ENCODE data around the gene AGAP3.

The AGAP3 gene

DNA sequence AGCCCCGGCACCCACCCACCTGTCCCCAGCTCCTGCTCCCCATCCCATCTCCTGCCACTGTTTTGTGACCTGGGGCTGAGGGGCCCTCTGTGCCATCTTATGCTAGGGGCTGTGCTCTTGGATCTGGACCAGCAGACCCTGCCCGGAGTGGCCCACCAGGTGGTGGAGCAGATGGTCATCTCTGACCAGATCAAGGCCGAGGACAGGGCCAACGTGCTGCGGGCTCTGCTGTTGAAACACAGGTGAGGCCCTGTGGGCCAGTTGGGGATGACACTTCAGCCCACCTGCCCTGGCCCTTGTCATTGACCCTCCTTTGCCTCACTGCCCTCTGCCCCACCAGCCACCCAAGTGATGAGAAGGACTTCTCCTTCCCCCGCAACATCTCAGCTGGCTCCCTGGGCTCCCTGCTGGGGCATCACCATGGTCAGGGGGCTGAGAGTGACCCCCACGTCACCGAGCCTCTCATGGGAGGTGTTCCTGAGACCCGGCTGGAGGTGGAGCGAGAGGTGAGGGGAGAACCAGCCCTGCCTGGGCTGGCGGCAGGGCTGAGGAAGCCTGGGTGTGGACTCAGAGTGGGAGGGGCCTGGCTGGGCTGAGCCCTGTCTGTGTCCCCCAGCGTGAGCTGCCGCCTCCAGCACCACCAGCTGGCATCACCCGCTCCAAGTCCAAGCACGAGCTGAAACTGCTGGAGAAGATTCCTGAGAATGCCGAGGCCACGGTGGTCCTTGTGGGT lies 16.3 kb upstream of the AGAP3 start:
- DNase-seq (ENCODE audit: low read depth): no peak
- TF ChIP-seq MYC (IDR thresholded peaks at IDR 0.05; ENCODE audit: low read depth, low read length): no peak
- TF ChIP-seq, protein P1, sequence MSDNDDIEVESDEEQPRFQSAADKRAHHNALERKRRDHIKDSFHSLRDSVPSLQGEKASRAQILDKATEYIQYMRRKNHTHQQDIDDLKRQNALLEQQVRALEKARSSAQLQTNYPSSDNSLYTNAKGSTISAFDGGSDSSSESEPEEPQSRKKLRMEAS (IDR thresholded peaks at IDR 0.05; ENCODE audit: low read depth, low read length): no peak
- TF ChIP-seq, protein P2, sequence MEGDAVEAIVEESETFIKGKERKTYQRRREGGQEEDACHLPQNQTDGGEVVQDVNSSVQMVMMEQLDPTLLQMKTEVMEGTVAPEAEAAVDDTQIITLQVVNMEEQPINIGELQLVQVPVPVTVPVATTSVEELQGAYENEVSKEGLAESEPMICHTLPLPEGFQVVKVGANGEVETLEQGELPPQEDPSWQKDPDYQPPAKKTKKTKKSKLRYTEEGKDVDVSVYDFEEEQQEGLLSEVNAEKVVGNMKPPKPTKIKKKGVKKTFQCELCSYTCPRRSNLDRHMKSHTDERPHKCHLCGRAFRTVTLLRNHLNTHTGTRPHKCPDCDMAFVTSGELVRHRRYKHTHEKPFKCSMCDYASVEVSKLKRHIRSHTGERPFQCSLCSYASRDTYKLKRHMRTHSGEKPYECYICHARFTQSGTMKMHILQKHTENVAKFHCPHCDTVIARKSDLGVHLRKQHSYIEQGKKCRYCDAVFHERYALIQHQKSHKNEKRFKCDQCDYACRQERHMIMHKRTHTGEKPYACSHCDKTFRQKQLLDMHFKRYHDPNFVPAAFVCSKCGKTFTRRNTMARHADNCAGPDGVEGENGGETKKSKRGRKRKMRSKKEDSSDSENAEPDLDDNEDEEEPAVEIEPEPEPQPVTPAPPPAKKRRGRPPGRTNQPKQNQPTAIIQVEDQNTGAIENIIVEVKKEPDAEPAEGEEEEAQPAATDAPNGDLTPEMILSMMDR (IDR thresholded peaks at IDR 0.05; ENCODE audit: low read depth, low read length): no peak
- TF ChIP-seq POLR2A (IDR thresholded peaks at IDR 0.05; ENCODE audit: extremely low read depth, insufficient read length): no peak
- H3K4me3 ChIP-seq (ENCODE audit: low read depth, low read length): no peak overlapping the region

DNA sequence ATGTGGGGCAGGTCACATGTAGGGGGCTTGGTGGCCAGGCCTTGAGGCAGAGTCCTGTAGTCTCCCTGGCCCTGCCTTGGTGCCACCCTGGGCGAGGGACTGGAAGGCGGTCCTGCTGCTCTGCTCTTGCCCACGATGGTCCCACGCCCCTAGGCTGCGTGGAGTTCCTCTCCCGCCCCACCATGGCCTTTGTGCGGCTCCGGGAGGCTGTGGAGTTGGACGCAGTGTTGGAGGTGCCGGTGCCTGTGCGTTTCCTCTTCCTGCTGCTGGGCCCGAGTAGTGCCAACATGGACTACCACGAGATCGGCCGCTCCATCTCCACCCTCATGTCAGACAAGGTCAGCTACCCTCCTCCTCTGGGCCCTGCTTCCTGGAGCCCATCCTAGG lies 15.7 kb upstream of the AGAP3 start:
- no peak for DNase-seq (ENCODE audit: low read depth)
- H3K4me3 ChIP-seq (ENCODE audit: low read depth, low read length): no peak overlapping the region
- TF ChIP-seq MYC (IDR thresholded peaks at IDR 0.05; ENCODE audit: low read depth, low read length) (no peak), POLR2A (IDR thresholded peaks at IDR 0.05; ENCODE audit: extremely low read depth, insufficient read length) (no peak)
- TF ChIP-seq, protein P1 (IDR thresholded peaks at IDR 0.05; ENCODE audit: low read depth, low read length): no peak

DNA sequence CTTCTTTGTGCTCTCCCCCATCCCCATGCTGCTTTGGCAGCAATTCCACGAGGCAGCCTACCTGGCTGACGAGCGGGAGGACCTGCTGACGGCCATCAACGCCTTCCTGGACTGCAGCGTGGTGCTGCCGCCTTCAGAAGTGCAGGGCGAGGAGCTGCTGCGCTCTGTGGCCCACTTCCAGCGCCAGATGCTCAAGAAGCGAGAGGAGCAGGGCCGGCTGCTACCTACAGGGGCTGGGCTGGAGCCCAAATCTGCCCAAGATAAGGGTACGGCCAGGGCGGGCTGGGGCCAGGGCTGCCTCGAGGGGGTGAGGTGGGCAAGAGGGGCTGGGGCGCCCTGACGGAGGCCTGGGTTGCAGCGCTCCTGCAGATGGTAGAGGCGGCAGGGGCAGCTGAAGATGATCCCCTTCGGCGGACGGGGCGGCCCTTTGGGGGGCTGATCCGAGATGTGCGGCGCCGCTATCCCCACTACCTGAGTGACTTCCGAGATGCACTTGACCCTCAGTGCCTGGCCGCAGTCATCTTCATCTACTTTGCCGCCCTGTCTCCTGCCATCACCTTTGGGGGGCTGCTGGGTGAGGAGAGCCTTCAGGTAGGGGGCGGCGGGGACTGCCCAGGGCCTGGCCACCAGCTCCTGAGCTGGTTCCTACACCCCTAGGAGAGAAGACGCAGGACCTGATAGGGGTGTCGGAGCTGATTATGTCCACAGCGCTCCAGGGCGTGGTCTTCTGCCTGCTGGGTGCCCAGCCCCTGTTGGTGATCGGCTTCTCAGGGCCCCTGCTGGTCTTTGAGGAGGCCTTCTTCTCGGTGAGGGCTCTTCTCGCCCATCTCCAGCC lies 15.0 kb upstream of the AGAP3 start:
- no peak for DNase-seq (ENCODE audit: low read depth)
- no peak overlapping the region for H3K4me3 ChIP-seq (ENCODE audit: low read depth, low read length)
- TF ChIP-seq, protein P1 (IDR thresholded peaks at IDR 0.05; ENCODE audit: low read depth, low read length): no peak
- TF ChIP-seq POLR2A (IDR thresholded peaks at IDR 0.05; ENCODE audit: extremely low read depth, insufficient read length) (no peak), MYC (IDR thresholded peaks at IDR 0.05; ENCODE audit: low read depth, low read length) (no peak)
- TF ChIP-seq, protein P2 (IDR thresholded peaks at IDR 0.05; ENCODE audit: low read depth, low read length): no peak

DNA sequence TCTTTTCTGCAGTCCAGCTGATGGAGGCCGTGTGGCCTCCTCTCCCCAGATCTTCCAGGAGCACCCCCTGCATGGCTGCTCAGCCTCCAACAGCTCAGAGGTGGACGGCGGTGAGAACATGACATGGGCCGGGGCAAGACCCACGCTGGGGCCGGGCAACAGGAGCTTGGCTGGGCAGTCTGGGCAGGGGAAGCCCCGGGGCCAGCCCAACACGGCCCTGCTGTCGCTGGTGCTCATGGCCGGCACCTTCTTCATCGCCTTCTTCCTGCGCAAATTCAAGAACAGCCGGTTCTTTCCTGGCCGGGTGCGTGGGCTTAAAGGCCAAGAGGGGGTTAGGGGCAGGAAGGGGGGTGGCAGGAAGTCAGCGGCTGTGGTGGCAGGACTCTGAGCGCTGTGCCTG lies 12.3 kb upstream of the AGAP3 start:
- H3K4me3 ChIP-seq (ENCODE audit: low read depth, low read length): no peak overlapping the region
- TF ChIP-seq, protein P2 (IDR thresholded peaks at IDR 0.05; ENCODE audit: low read depth, low read length): no peak
- TF ChIP-seq, protein P1 (IDR thresholded peaks at IDR 0.05; ENCODE audit: low read depth, low read length): no peak
- no peak for TF ChIP-seq MYC (IDR thresholded peaks at IDR 0.05; ENCODE audit: low read depth, low read length)
- no peak for TF ChIP-seq POLR2A (IDR thresholded peaks at IDR 0.05; ENCODE audit: extremely low read depth, insufficient read length)
- DNase-seq (ENCODE audit: low read depth): no peak

DNA sequence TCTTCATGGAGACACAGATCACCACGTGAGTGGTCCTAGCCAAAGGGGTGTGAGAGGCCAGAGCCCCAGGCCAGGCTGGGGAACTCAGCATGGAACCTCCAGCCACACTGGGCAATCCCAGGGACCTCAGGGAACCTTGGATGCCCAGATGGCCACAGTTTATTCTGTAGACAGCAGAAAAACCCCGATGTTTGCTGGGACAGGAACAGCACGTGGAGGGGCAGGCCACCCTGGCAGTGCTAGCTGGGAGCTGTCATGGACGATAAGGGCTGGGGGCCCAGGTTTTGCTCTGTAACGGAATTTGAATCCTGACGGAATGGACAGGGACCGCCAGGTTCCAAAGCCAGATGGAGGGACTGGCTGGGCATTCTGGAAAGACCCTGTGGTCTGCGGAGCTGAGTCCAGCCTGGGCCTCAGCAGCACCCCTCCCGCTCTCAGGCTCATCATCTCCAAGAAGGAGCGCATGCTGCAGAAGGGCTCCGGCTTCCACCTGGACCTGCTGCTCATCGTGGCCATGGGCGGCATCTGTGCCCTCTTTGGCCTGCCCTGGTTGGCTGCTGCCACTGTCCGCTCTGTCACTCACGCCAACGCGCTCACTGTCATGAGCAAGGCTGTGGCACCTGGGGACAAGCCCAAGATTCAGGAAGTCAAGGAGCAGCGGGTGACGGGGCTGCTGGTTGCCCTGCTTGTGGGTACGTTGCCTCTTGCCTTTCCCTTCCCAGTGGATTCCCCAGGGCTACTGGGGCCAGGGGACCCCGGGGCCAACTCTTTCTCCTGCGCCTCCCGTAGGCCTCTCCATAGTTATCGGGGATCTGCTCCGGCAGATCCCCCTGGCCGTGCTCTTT lies 11.2 kb upstream of the AGAP3 start:
- TF ChIP-seq, protein P2 (IDR thresholded peaks at IDR 0.05; ENCODE audit: low read depth, low read length): no peak
- TF ChIP-seq MYC (IDR thresholded peaks at IDR 0.05; ENCODE audit: low read depth, low read length) (no peak), POLR2A (IDR thresholded peaks at IDR 0.05; ENCODE audit: extremely low read depth, insufficient read length) (no peak)
- TF ChIP-seq, protein P1 (IDR thresholded peaks at IDR 0.05; ENCODE audit: low read depth, low read length): no peak
- H3K4me3 ChIP-seq (ENCODE audit: low read depth, low read length): no peak overlapping the region
- DNase-seq (ENCODE audit: low read depth): no peak
